Stomach (tissue), 4 donors: ENCODE data around the gene NAT10.

Experiments
- EP300 ChIP-seq: sonication (generic); formaldehyde crosslinking; IDR thresholded peaks from one replicate; pipeline ENCODE4 v1.6.1; 2017; ENCODE audit warnings: antibody characterized with exemption
- POLR2A ChIP-seq, 4 donors: fragments of 450-650 bp; IDR thresholded peaks; one replicate each; pipeline ENCODE4 v1.6.1; 2016; ENCODE audit warnings: antibody characterized with exemption in 4 of 4, control low read depth in 2 of 4, mild to moderate bottlenecking in 1 of 4, moderate library complexity in 1 of 4
- POLR2AphosphoS5 ChIP-seq, 3 donors: sonication (generic); formaldehyde crosslinking; IDR thresholded peaks; one replicate each; pipeline ENCODE4 v1.6.1; 2016; ENCODE audit warnings: antibody characterized with exemption in 3 of 3
- TF ChIP-seq, protein P1 (sequence below), 7 experiments: fragments of 450-650 bp in 4 of 7; fragments of 200-600 bp in 3 of 7; sonication (generic) in 3 of 7; IDR thresholded peaks; one replicate each; pipeline ENCODE4 v1.5.1; 2016 to 2019; ENCODE audit warnings: antibody characterized with exemption in 7 of 7, control low read depth in 2 of 7, mild to moderate bottlenecking in 1 of 7

DNA sequence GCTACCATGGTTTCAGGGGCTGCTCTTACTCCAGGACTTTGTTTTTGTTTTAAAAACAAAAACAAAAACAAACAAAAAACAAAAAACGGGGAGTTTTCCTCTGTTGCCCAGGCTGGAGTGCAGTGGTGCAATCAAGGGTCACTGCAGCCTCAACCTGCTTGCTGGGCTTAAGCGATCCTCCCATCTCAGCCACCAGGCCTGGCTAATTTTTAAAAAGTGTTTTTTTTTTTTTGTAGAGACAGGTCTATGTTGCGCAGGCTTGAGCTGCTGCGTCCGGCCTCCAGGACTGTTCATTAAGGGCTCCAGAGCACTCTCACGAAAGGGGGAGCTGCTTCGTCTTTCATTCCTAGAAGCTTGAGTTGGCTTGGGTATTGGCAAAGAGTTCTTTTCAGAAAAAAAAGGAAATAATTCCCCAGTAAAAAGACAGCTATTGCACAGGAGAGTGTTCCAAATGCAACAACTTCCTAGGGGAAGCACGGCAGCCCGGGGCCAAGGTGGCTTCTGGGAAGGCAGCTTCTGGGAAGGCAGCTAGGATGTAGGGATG, 78.5 kb downstream of the NAT10 start:
- TF ChIP-seq, protein P1, sequence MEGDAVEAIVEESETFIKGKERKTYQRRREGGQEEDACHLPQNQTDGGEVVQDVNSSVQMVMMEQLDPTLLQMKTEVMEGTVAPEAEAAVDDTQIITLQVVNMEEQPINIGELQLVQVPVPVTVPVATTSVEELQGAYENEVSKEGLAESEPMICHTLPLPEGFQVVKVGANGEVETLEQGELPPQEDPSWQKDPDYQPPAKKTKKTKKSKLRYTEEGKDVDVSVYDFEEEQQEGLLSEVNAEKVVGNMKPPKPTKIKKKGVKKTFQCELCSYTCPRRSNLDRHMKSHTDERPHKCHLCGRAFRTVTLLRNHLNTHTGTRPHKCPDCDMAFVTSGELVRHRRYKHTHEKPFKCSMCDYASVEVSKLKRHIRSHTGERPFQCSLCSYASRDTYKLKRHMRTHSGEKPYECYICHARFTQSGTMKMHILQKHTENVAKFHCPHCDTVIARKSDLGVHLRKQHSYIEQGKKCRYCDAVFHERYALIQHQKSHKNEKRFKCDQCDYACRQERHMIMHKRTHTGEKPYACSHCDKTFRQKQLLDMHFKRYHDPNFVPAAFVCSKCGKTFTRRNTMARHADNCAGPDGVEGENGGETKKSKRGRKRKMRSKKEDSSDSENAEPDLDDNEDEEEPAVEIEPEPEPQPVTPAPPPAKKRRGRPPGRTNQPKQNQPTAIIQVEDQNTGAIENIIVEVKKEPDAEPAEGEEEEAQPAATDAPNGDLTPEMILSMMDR (IDR thresholded peaks at IDR 0.05): no peak
- TF ChIP-seq POLR2A (IDR thresholded peaks at IDR 0.05) (no peak), POLR2AphosphoS5 (IDR thresholded peaks at IDR 0.05) (no peak), EP300 (no peak)
